CD4-positive, alpha-beta T cell treated with Interleukin-6 for 4 hours (primary cell): Measurements from ENCODE around the gene USP17L30.
"Not testable (repeated sequence)": the region's sequence is repeated elsewhere in the genome, so short reads cannot be mapped to it uniquely, and the experiment has no call there.

Experiments used
- DNase-seq: peaks from one replicate; pipeline ENCODE4 v3.0.0-alpha.2; 2020; ENCODE audit warnings: mixed read lengths

The USP17L30 gene, protein sequence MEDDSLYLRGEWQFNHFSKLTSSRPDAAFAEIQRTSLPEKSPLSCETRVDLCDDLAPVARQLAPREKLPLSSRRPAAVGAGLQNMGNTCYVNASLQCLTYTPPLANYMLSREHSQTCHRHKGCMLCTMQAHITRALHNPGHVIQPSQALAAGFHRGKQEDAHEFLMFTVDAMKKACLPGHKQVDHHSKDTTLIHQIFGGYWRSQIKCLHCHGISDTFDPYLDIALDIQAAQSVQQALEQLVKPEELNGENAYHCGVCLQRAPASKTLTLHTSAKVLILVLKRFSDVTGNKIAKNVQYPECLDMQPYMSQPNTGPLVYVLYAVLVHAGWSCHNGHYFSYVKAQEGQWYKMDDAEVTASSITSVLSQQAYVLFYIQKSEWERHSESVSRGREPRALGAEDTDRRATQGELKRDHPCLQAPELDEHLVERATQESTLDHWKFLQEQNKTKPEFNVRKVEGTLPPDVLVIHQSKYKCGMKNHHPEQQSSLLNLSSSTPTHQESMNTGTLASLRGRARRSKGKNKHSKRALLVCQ

DNA sequence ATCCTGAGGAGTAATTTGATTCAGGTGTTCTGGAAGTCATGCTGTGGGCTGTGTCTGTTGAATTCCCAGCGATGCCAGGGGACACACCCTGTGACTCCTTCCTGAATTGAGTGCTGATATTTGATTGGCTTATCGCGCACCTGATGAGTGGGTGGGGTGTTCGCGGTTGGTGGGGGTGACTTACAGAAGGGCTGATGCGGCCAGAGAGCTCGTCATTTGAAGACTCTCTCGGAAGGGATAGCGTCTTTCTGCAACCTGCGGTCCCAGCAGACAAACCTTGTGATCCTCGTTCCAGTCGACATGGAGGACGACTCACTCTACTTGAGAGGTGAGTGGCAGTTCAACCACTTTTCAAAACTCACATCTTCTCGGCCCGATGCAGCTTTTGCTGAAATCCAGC is at the start of gene USP17L30:
Gene USP17L30, plus strand, starts transcription at position 301 of the 400 bp plus-strand sequence. Its CDS starts 0 bp downstream, at position 301.
- DNase-seq: not testable (repeated sequence)

DNA sequence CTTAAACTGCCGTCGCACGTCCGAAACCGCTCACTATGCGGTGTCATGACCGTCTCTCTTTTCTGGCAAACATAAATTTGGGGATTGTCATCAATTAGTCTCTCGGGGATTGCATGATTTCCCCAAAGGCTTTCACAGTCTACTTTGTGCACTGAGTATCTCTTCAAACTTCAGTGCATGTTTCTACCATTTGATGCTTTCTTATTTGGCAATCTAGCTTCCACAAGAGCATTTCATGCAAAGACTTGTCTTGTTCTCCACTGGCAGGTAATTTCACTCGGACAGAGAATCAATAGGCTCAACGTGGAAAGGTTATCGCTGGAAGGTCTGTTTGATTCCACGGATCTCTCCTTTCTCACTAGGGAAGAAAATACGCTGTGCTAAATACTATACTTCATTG is 38.7 kb upstream of the USP17L30 start:
- DNase-seq: not testable (repeated sequence)

DNA sequence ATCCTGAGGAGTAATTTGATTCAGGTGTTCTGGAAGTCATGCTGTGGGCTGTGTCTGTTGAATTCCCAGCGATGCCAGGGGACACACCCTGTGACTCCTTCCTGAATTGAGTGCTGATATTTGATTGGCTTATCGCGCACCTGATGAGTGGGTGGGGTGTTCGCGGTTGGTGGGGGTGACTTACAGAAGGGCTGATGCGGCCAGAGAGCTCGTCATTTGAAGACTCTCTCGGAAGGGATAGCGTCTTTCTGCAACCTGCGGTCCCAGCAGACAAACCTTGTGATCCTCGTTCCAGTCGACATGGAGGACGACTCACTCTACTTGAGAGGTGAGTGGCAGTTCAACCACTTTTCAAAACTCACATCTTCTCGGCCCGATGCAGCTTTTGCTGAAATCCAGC is 38.1 kb upstream of the USP17L30 start, which contains the start of gene USP17L24:
Gene USP17L24, plus strand, starts transcription at position 301 of the 400 bp plus-strand sequence. Its CDS starts 0 bp downstream, at position 301.
- not testable (repeated sequence) for DNase-seq

DNA sequence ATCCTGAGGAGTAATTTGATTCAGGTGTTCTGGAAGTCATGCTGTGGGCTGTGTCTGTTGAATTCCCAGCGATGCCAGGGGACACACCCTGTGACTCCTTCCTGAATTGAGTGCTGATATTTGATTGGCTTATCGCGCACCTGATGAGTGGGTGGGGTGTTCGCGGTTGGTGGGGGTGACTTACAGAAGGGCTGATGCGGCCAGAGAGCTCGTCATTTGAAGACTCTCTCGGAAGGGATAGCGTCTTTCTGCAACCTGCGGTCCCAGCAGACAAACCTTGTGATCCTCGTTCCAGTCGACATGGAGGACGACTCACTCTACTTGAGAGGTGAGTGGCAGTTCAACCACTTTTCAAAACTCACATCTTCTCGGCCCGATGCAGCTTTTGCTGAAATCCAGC is 33.3 kb upstream of the USP17L30 start, which contains the start of gene USP17L25:
Gene USP17L25, plus strand, starts transcription at position 301 of the 400 bp plus-strand sequence. Its CDS starts 0 bp downstream, at position 301.
- DNase-seq: not testable (repeated sequence)

DNA sequence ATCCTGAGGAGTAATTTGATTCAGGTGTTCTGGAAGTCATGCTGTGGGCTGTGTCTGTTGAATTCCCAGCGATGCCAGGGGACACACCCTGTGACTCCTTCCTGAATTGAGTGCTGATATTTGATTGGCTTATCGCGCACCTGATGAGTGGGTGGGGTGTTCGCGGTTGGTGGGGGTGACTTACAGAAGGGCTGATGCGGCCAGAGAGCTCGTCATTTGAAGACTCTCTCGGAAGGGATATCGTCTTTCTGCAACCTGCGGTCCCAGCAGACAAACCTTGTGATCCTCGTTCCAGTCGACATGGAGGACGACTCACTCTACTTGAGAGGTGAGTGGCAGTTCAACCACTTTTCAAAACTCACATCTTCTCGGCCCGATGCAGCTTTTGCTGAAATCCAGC is 28.6 kb upstream of the USP17L30 start, which contains the start of gene USP17L26:
Gene USP17L26, plus strand, starts transcription at position 301 of the 400 bp plus-strand sequence. Its CDS starts 0 bp downstream, at position 301.
- not testable (repeated sequence) for DNase-seq

DNA sequence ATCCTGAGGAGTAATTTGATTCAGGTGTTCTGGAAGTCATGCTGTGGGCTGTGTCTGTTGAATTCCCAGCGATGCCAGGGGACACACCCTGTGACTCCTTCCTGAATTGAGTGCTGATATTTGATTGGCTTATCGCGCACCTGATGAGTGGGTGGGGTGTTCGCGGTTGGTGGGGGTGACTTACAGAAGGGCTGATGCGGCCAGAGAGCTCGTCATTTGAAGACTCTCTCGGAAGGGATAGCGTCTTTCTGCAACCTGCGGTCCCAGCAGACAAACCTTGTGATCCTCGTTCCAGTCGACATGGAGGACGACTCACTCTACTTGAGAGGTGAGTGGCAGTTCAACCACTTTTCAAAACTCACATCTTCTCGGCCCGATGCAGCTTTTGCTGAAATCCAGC is 23.8 kb upstream of the USP17L30 start, which contains the start of gene USP17L5:
Gene USP17L5, plus strand, starts transcription at position 301 of the 400 bp plus-strand sequence. Its CDS starts 0 bp downstream, at position 301.
- not testable (repeated sequence) for DNase-seq

DNA sequence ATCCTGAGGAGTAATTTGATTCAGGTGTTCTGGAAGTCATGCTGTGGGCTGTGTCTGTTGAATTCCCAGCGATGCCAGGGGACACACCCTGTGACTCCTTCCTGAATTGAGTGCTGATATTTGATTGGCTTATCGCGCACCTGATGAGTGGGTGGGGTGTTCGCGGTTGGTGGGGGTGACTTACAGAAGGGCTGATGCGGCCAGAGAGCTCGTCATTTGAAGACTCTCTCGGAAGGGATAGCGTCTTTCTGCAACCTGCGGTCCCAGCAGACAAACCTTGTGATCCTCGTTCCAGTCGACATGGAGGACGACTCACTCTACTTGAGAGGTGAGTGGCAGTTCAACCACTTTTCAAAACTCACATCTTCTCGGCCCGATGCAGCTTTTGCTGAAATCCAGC is 19.1 kb upstream of the USP17L30 start, which contains the start of gene USP17L27:
Gene USP17L27, plus strand, starts transcription at position 301 of the 400 bp plus-strand sequence. Its CDS starts 0 bp downstream, at position 301.
- DNase-seq: not testable (repeated sequence)

DNA sequence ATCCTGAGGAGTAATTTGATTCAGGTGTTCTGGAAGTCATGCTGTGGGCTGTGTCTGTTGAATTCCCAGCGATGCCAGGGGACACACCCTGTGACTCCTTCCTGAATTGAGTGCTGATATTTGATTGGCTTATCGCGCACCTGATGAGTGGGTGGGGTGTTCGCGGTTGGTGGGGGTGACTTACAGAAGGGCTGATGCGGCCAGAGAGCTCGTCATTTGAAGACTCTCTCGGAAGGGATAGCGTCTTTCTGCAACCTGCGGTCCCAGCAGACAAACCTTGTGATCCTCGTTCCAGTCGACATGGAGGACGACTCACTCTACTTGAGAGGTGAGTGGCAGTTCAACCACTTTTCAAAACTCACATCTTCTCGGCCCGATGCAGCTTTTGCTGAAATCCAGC is 14.3 kb upstream of the USP17L30 start, which contains the start of gene USP17L28:
Gene USP17L28, plus strand, starts transcription at position 301 of the 400 bp plus-strand sequence. Its CDS starts 0 bp downstream, at position 301.
- not testable (repeated sequence) for DNase-seq

DNA sequence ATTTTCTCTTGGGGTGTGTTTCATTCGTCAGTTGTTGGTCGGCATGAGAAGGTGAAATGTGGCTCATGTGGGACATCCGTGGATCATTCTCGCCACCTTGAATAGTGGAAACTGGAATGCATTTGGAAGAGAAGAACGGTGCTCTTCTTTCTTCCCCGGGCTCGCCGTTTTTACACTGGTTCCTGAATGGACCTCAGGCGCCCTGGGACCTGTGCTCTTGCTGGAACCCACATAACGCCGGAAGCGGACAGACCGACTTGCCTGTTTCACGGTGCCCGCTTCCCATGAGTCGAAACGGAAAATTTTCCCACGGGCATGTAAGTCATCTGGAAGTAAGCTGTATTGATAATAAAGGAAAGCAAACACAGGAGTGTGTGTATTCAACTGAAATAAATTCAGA is 12.1 kb upstream of the USP17L30 start:
- not testable (repeated sequence) for DNase-seq

DNA sequence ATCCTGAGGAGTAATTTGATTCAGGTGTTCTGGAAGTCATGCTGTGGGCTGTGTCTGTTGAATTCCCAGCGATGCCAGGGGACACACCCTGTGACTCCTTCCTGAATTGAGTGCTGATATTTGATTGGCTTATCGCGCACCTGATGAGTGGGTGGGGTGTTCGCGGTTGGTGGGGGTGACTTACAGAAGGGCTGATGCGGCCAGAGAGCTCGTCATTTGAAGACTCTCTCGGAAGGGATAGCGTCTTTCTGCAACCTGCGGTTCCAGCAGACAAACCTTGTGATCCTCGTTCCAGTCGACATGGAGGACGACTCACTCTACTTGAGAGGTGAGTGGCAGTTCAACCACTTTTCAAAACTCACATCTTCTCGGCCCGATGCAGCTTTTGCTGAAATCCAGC is 9.6 kb upstream of the USP17L30 start, which contains the start of gene USP17L29:
Gene USP17L29, plus strand, starts transcription at position 301 of the 400 bp plus-strand sequence. Its CDS starts 0 bp downstream, at position 301.
- not testable (repeated sequence) for DNase-seq

DNA sequence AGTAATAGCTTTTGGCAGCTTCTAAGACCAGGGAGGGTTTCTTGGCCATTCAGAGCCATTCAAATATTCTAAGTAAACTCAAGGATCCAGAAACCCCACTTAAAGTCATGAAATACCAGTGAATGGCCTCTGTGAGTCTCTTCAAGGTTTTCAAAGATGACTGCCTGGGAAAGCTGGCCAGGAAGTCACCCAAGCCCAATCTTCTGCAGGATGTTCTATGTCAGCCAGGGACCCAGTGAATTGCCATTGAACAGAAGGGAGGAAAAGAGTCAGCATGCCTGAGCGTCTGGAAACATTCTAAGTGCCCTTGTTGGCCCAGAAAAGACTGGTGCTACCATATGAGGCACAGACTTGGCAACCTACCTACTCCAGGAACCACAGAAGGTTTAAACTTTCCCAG is 17.0 kb downstream of the USP17L30 start:
- DNase-seq: not testable (repeated sequence)

DNA sequence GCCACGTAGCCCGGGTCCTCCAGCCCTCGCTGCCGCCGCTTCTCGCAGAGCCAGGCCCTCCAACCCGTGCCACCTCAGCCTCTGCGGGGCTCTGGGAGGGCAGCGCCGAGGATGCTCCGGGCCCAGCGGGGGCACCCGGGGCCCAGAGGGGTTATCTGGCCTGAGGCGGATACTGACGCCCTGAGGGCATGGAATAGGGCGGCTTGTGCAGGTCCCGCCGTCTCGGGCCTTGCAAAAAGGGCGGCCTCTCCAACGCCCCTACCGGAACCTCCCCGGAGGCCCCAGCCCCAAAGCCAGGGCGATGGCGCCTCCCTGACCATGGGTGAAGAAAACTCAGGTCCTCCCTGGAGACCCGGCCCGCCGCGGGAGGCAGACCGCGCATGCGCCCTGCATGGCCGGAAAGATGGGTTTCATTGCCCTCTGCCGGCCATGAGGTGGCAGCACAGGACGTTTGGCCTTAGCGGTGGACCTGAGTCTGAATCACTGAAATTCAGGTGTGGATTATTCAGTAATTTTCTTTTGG is 18.1 kb downstream of the USP17L30 start:
- not testable (repeated sequence) for DNase-seq

DNA sequence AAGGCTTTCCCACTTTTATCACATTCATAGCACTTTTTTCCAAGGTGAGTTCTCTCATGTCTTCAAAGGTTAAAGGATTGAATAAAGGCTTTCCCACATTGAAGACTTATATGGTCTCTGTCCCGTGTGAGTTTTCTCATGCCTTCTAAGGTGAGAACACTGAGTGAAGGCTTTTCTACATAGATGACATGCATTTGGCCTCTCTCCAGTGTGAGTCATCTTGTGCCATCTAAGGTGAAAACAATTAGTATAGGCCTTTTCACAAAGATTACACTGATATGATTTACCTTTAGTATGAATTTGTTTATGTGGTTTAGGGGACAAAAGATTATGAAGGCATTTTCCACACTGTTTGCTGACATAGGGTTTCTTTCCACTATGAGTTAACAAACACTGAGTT is 21.2 kb downstream of the USP17L30 start:
- DNase-seq: no peak

DNA sequence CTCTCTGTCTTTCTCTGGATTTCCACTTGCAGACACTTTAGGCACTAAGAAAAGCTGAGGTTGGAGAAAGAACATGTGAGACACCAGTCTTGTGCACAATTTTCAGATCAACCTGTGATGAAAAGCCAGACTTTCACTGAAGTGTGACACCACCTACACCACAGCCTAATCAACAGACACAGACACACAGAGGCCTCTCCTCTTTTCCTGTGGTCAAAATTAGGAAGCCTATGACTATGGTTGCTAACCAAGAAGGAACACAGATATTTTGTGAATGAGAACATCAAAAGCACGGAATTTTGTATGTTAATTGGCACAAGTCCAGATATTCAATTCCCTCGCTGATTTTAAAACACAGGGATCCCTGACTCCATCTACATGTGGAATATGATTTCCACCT is 26.1 kb downstream of the USP17L30 start:
- DNase-seq: not testable (repeated sequence)

DNA sequence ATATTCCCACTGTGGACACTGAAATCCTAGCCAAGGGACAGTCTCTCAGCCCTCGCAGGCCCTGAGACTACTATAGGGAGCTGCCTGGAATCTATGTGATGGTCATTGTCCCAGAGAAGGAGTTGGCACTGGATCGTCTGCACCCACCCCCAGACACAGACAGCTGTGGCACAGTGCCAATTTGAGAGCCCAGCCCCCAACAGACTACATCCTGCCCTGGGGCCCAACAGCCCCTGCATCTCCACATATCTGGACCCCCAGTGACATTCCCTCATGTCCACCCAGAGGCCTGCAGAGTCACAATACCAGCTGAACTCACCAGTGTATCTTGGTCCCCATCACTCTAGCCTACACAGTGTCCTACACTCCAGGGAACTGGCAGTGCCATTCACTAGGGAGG is 42.8 kb downstream of the USP17L30 start:
- DNase-seq: not testable (repeated sequence)

DNA sequence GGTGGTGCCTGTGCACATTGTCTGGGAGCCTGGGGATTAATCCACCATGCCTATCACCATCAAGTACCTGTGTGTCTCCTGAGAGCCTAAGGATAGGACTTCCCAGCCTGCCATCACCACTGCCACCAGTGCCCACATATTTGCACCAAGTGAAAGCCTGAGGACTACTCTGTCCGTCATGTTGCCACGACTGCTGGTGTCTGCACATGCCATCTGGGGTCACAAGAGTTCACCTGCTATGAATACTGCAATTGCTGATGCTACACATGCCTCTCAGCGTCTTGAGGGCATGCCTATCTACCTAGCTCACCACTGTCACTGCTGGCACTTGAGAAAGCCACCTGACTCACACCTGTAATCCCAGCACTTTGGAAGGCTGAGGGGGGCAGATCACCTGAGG is 43.6 kb downstream of the USP17L30 start:
- not testable (repeated sequence) for DNase-seq

DNA sequence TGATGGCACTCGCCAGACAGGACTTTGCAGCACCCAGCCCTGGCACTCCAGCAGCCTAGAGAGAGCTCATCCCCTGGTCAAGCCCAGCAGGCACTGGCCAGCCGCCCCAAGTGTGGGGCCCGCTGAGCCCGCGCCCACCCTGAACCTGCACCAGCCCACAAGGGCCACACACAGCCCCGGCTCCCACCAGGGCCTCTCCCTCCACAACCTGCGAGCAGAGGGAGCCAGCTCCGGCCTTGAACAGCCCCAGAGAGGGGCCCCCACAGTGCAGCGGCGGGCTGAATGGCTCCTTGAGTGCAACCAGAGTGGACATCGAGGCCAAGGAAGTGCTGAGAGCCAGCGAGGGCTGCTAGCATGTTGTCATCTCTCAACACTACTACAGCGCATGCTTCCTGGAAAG is 46.9 kb downstream of the USP17L30 start:
- DNase-seq: no peak
